Left colon (tissue), 2 donors: ENCODE data around the gene CLDN5. TPM values are rescaled to one million over a fixed set of nuclear protein-coding genes. Genes with fewer than 3 reads are reported as not detected.

ENCODE experiments used
- ATAC-seq: fragments of 200-7000 bp; cut with Tn5 transposase; one replicate; pipeline ENCODE4 v1.9.1; 2020; ENCODE audit warnings: mild to moderate bottlenecking, moderate library complexity
- DNase-seq, 2 donors: peaks; one replicate each; pipeline ENCODE4 v3.0.0-alpha.2; 2020
- intact Hi-C, 2 donors: fragments of 100-400 bp; cut with DNase I in 1 of 2; cut with micrococcal nuclease in 1 of 2; formaldehyde crosslinking; loops; one replicate each; pipeline versions ENCODE4 v1.11.2 to v1.14.0; 2022; cut with DNase I, micrococcal nuclease
- total RNA-seq, 2 donors: library from RNA; stranded (reverse); fragmentation: NEBNext Ultra II Directional; extraction: Animal tissue kit (Norgen Biotek cat#: 25700); gene quantifications; one replicate each; pipeline ENCODE4 v1.2.1, GENCODE V29; 2021
- donor health status: DM: no; HTN: no; CAD: no.
- donor health status: DM: yes; HTN: yes; CAD: no.

The CLDN5 gene
- total RNA-seq, 2 donors from 2014 or later = 18.6 to 27.7 TPM

- ATAC-seq = no peak
- DNase-seq = no peak
- intact Hi-C loops = no loop called here
These were observed 2.0 kb upstream of the CLDN5 start for GRCh38 chr22:19526076-19526701.

- intact Hi-C loops = no loop called here
- no peak for DNase-seq
- no peak for ATAC-seq
These were observed 1.5 kb upstream of the CLDN5 start for GRCh38 chr22:19525666-19526065.

GRCh38 chr22:19525116-19525660 is 978 bp upstream of the CLDN5 start:
- ATAC-seq (no peak), DNase-seq (no peak)

GRCh38 chr22:19523240-19524169 is 705 bp downstream of the CLDN5 start:
- peak in 1 of 2 donors; percentile 16 for DNase-seq
- intact Hi-C loops = no loop called here
- ATAC-seq = peak; percentile 57

More at GRCh38 chr22:19525116-19525660, 978 bp upstream of the CLDN5 start:
- intact Hi-C loops = no loop called here

GRCh38 chr22:19522881-19523239 is 1.4 kb downstream of the CLDN5 start:
- DNase-seq (no peak), ATAC-seq (no peak)
- intact Hi-C loops = no loop called here

- no peak for ATAC-seq
- intact Hi-C loops = no loop called here
- no peak for DNase-seq
These were observed 1.9 kb downstream of the CLDN5 start for GRCh38 chr22:19522190-19522880.

- DNase-seq = no peak
- ATAC-seq = no peak
- intact Hi-C loops = no loop called here
These were observed 3.5 kb downstream of the CLDN5 start for GRCh38 chr22:19520566-19521305.

- intact Hi-C loops = no loop called here
- no peak for ATAC-seq
- no peak for DNase-seq
These were observed 4.2 kb downstream of the CLDN5 start for GRCh38 chr22:19520007-19520406.

- ATAC-seq = no peak
- intact Hi-C loops = no loop called here
- no peak for DNase-seq
These were observed 4.9 kb downstream of the CLDN5 start for GRCh38 chr22:19519041-19519926.

GRCh38 chr22:19518635-19519034 is 5.6 kb downstream of the CLDN5 start:
- intact Hi-C loops = no loop called here
- DNase-seq = no peak
- no peak for ATAC-seq

- ATAC-seq (no peak), DNase-seq (no peak)
- intact Hi-C loops = no loop called here
These were observed 6.1 kb downstream of the CLDN5 start for GRCh38 chr22:19517919-19518611.

GRCh38 chr22:19517171-19517500 is 7.1 kb downstream of the CLDN5 start:
- intact Hi-C loops = no loop called here
- ATAC-seq = no peak
- DNase-seq = no peak

- ATAC-seq (no peak), DNase-seq (no peak)
- intact Hi-C loops = no loop called here
These were observed 7.6 kb downstream of the CLDN5 start for GRCh38 chr22:19516378-19517170.

- ATAC-seq (no peak), DNase-seq (no peak)
- intact Hi-C loops = no loop called here
These were observed 8.4 kb downstream of the CLDN5 start for GRCh38 chr22:19515654-19516377.

GRCh38 chr22:19514831-19515565 is 9.2 kb downstream of the CLDN5 start:
- intact Hi-C loops = no loop called here
- ATAC-seq = no peak
- no peak for DNase-seq
